Left hindlimb (tissue), 1 donor: ENCODE data around the gene SPANXA1.
"Not testable (repeated sequence)": the region's sequence is repeated elsewhere in the genome, so short reads cannot be mapped to it uniquely, and the experiment has no call there.

ENCODE experiments used
- DNase-seq: peaks from one replicate; pipeline ENCODE4 v3.0.0-alpha.2; 2018

Gene SPANXA1

GRCh38 chrX:141584638-141585037 lies at the start of gene SPANXA1:
TSS of gene SPANXA1 (minus strand) at chrX:141584738. CDS start at chrX:141584678, 60 bp downstream.
- DNase-seq, result not testable (repeated sequence)

GRCh38 chrX:141632124-141632523 lies 47.6 kb upstream of the SPANXA1 start:
- no peak for DNase-seq

- no peak for DNase-seq
These were observed 34.8 kb upstream of the SPANXA1 start for GRCh38 chrX:141619336-141619735.

GRCh38 chrX:141609111-141609510 lies 24.6 kb upstream of the SPANXA1 start:
- no peak for DNase-seq

- not testable (repeated sequence) for DNase-seq
These were observed 4.9 kb upstream of the SPANXA1 start, which contains the start of gene SPANXA2 for GRCh38 chrX:141589408-141589807. TSS of gene SPANXA2 (plus strand) at chrX:141589708. CDS start at chrX:141589768, 60 bp downstream.

- DNase-seq, result not testable (repeated sequence)
These were observed 42.0 kb downstream of the SPANXA1 start for GRCh38 chrX:141542551-141542950.
